RWPE2 (cell line): ENCODE results near the gene ITCH.

ENCODE experiments used
- ATAC-seq: fragments of 200-7000 bp; cut with Tn5 transposase; 3 replicates; pipeline ENCODE4 v1.9.1; 2021; ENCODE audit warnings: low read depth
- DNase-seq: peaks from one replicate; pipeline ENCODE4 v3.0.0-alpha.2; 2020; ENCODE audit warnings: low spot score
- H3K27ac ChIP-seq: fragments of 450-650 bp; 2 replicates; pipeline ENCODE4 v1.5.1; 2017; ENCODE audit warnings: mild to moderate bottlenecking; ENCODE audit not compliant: poor library complexity, severe bottlenecking
- H3K27me3 ChIP-seq: fragments of 250-450 bp; sonication (Bioruptor Pico); 2 replicates; pipeline ENCODE4 v1.5.1; 2021; ENCODE audit warnings: mild to moderate bottlenecking, moderate library complexity; ENCODE audit not compliant: insufficient read depth, poor library complexity, severe bottlenecking
- H3K36me3 ChIP-seq: fragments of 250-450 bp; sonication (Bioruptor Pico); 2 replicates; pipeline ENCODE4 v1.5.1; 2020; ENCODE audit warnings: low read depth, mild to moderate bottlenecking, moderate library complexity
- H3K4me1 ChIP-seq: fragments of 250-450 bp; sonication (Bioruptor Pico); 2 replicates; pipeline ENCODE4 v1.5.1; 2021; ENCODE audit warnings: mild to moderate bottlenecking, moderate library complexity; ENCODE audit not compliant: insufficient read depth, poor library complexity, severe bottlenecking
- H3K4me3 ChIP-seq: fragments of 250-450 bp; sonication (Bioruptor Pico); 2 replicates; pipeline ENCODE4 v1.5.1; 2021; ENCODE audit warnings: mild to moderate bottlenecking, moderate library complexity; ENCODE audit not compliant: severe bottlenecking
- H3K9me3 ChIP-seq: fragments of 250-450 bp; sonication (Bioruptor Pico); 2 replicates; pipeline ENCODE4 v1.5.1; 2021; ENCODE audit warnings: mild to moderate bottlenecking, moderate library complexity; ENCODE audit not compliant: severe bottlenecking
- TF ChIP-seq, protein P1 (sequence below): fragments of 450-650 bp; IDR thresholded peaks from one replicate; pipeline ENCODE4 v1.5.1; 2017; ENCODE audit warnings: mild to moderate bottlenecking, moderate library complexity; ENCODE audit not compliant: poor library complexity, severe bottlenecking

ITCH gene

DNA sequence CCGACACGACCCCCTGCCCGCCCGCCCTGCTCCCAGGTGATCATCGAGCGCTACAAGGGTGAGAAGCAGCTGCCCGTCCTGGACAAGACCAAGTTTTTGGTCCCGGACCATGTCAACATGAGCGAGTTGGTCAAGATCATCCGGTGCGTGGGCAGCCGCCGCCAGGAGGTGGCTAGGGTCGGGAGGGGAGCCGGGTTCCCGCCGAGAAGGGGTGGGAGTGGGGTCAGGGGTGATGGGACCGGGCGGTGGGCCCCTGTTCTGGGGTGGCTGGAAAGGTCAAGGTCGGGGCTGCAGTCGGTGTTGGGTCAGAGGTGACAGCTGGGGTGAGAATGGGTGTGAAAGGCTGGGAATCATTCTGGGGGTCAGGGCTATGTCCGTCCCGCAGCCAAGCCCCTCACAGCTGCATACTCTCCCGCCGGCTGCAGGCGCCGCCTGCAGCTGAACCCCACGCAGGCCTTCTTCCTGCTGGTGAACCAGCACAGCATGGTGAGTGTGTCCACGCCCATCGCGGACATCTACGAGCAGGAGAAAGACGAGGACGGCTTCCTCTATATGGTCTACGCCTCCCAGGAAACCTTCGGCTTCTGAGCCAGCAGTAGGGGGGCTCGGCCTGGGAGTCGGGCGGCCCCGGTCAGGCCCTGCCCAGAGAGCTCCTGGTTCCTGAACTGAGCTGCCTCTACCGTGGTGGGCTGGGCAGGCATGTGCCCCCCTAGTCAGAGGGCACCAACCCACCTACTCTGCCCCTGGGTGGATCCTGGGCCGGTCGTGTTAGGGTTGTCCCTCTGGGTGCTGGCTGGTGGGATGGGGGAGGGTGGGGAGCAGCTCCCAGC lies 196.5 kb downstream of the ITCH start:
- H3K9me3 ChIP-seq = no peaks in the 10 kb centered on the region
- H3K4me3 ChIP-seq = no peak overlapping the region
- DNase-seq (peak; percentile 87), ATAC-seq (no peak)
- H3K36me3 ChIP-seq = no peaks in the 10 kb centered on the region
- no peak overlapping the region for H3K27ac ChIP-seq
- no peaks in the 10 kb centered on the region for H3K27me3 ChIP-seq
- TF ChIP-seq, protein P1, sequence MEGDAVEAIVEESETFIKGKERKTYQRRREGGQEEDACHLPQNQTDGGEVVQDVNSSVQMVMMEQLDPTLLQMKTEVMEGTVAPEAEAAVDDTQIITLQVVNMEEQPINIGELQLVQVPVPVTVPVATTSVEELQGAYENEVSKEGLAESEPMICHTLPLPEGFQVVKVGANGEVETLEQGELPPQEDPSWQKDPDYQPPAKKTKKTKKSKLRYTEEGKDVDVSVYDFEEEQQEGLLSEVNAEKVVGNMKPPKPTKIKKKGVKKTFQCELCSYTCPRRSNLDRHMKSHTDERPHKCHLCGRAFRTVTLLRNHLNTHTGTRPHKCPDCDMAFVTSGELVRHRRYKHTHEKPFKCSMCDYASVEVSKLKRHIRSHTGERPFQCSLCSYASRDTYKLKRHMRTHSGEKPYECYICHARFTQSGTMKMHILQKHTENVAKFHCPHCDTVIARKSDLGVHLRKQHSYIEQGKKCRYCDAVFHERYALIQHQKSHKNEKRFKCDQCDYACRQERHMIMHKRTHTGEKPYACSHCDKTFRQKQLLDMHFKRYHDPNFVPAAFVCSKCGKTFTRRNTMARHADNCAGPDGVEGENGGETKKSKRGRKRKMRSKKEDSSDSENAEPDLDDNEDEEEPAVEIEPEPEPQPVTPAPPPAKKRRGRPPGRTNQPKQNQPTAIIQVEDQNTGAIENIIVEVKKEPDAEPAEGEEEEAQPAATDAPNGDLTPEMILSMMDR = no peak
- peaks cover 3% of the 10 kb centered on the region for H3K4me1 ChIP-seq

- H3K4me3 ChIP-seq = no peak overlapping the region
- H3K4me1 ChIP-seq = peaks cover 3% of the 10 kb centered on the region
- peak; percentile 83 for DNase-seq
- TF ChIP-seq, protein P1 = no peak
- no peak for ATAC-seq
- H3K36me3 ChIP-seq = no peaks in the 10 kb centered on the region
- H3K27me3 ChIP-seq = no peaks in the 10 kb centered on the region
- H3K27ac ChIP-seq = no peak overlapping the region
- no peaks in the 10 kb centered on the region for H3K9me3 ChIP-seq
These were observed 197.1 kb downstream of the ITCH start for GRCh38 chr20:34560141-34560523.

GRCh38 chr20:34560614-34561013 lies 197.5 kb downstream of the ITCH start:
- ATAC-seq = no peak

More at GRCh38 chr20:34560614-34561013, 197.5 kb downstream of the ITCH start:
- Histone ChIP-seq H3K4me1 (peaks cover 3% of the 10 kb centered on the region), H3K9me3 (no peaks in the 10 kb centered on the region), H3K36me3 (no peaks in the 10 kb centered on the region), H3K27me3 (no peaks in the 10 kb centered on the region), H3K4me3 (no peak overlapping the region), H3K27ac (no peak overlapping the region)
- TF ChIP-seq, protein P1 = no peak
- DNase-seq = no peak
